GM12874 (cell line): ENCODE results near the gene MBD3L5.

ENCODE experiments used
- CTCF ChIP-seq: IDR thresholded peaks from 2 replicates; pipeline ENCODE4 v1.5.1; 2011; ENCODE audit warnings: low read depth, mild to moderate bottlenecking, control low read depth, low read length, moderate library complexity; ENCODE audit not compliant: insufficient read depth

Gene MBD3L5

DNA sequence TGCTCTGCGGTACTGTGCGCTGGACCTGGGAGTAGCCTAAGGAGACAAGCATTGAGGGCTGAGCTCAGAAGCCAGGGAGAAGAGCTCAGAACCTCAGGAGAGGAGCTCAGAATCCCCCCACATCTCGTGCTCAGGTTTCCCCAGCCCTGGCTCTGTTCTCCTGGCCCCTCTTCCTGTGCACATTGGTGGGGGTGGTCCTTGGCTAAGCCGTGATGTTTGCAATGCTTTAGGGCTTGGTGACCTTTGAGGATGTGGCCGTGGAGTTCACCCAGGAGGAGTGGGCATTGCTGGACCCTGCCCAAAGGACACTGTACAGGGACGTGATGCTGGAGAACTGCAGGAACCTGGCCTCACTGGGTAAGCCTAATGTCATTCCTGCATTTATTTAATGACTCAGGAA is 45.8 kb downstream of the MBD3L5 start:
- TF ChIP-seq CTCF, result no peak

- no peak for TF ChIP-seq CTCF
Measured at GRCh38 chr19:7078008-7078407, 47.6 kb downstream of the MBD3L5 start.
